GM21526 (cell line): ENCODE data around the gene PLEKHG4B.
"Not testable (repeated sequence)": the region's sequence is repeated elsewhere in the genome, so short reads cannot be mapped to it uniquely, and the experiment has no call there.

Source experiments
- ATAC-seq: cut with Tn5 transposase; IDR thresholded peaks from one replicate; pipeline ENCODE4 v1.9.1; 2021; ENCODE audit warnings: moderate library complexity; ENCODE audit not compliant: unreplicated experiment, low FRiP score

The PLEKHG4B gene

DNA sequence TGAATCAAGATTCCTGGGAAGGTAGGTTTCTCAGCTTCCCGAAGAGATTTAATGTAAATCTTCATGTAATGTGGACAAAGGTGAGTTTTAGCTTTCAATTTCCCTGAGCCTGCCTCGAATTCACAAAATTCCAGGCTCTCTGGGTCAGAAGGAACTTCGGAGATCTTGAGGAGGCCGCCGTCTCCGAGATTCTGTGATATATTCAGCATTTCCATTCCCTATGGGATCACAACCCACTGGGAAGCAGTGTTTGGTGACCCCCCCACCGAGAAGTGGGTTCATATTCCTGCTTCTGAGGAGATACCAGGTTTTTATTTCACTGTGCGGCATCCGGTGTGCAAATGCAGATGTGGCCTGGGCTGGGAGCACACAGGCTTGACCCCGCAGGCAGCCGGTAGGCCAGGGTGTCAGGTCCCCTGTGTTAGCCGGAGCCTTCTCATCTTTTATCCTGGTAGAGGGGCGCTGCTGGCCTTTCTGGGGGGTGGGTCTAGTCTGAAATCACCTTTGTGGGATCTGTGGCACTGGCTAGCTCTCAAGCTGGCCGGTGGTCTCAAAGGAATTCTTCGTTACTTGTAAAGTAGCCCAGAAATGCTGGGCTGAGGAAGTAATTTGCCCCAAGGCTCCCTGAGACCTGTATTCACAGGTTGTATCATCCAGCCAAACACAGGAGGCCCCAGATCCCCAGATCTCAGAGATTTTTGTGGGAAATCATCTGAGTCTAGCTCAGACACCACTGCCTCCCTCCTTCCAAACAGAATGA is 1.4 kb downstream of the PLEKHG4B start:
- no peak for ATAC-seq

GRCh38 chr5:94113-94892 is 2.3 kb downstream of the PLEKHG4B start:
- no peak for ATAC-seq

DNA sequence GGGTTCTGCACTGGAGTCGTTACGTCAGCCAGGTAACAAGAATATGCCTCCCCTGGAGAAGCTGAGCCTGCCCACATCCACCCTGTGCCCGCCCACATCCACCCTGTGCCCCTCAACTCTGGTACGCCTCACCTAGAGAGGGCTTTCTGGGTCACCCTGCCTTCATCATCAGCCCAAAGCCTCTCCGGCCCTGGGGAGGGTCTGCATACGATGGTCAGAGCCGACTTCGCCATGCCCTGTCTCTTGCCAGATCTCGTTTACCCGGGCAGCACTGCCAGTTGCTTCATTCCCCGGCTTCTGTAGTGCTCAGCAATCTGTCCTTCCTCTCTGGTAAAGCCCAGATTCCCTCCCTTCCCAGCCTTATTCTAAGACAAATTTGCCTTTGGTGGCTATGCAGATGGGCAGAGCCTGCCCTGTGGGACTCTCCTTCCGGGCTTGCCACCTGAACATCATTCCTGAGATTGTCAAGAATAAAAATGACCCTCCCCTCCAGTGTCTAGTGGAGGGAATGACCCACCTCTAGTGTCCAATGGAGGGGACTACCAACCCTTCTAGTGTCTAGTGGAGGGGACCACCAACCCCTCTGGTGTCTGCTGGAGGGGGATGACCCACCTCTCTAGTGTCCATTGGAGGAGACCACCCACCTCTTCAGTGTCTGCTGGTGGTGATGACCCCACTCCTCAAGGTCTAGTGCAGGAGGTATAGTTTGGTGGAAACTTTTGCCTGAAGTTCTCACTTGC is 3.4 kb downstream of the PLEKHG4B start:
- ATAC-seq: no peak

- ATAC-seq: no peak
Measured at GRCh38 chr5:96976-97660, 5.2 kb downstream of the PLEKHG4B start.

DNA sequence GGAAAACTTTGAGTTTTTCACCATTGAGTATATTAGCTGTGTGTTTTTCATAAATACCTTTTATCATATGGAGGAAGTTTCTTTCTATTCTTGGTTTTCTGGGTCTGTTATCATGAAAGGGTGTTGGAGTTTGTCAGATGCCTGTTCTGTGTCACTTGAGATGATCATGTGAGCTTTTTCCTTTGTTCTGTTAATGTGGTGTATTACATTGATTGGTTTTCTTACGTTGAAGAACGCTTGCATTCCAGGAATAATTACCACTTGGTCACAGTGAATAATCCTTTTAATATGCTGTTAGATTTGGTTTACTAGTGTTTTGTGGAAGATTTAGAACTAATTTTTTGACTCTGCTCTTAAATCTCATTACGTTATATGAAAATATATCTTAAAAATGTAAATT is 7.8 kb downstream of the PLEKHG4B start:
- ATAC-seq: no peak

DNA sequence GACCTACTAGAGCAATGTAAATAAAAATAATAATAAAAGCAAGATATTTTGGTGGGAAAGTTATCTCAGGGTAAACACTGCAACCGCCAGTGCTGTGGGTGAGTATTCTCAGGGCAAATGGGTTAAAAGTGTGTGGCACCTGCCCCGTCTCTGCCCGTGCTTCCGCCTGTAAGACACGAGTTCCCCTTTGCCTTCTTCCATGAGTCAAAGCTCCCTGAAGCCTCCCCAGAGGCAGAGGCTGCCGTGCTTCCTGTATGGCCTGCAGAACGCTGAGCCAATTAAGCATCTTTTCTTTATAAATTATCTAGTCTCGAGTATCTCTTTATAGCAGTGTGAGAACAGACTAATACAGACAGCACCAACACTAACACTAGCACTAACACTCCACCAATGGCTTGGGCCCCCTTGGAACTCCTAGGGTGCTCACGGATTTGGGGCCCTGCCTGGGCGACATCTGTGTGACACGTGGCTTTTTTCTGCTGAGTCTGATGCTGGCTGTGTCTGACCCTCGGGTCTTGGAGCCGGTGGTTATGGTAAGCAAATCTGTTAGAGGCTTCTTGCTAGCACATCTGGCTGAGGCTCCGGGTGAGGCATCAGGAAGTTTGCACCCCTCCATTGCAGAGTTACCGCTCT is 10.6 kb downstream of the PLEKHG4B start:
- ATAC-seq: no peak

- not testable (repeated sequence) for ATAC-seq
Measured at GRCh38 chr5:104106-104505, 12.1 kb downstream of the PLEKHG4B start.

GRCh38 chr5:104778-105296 is 12.9 kb downstream of the PLEKHG4B start:
- ATAC-seq: no peak

DNA sequence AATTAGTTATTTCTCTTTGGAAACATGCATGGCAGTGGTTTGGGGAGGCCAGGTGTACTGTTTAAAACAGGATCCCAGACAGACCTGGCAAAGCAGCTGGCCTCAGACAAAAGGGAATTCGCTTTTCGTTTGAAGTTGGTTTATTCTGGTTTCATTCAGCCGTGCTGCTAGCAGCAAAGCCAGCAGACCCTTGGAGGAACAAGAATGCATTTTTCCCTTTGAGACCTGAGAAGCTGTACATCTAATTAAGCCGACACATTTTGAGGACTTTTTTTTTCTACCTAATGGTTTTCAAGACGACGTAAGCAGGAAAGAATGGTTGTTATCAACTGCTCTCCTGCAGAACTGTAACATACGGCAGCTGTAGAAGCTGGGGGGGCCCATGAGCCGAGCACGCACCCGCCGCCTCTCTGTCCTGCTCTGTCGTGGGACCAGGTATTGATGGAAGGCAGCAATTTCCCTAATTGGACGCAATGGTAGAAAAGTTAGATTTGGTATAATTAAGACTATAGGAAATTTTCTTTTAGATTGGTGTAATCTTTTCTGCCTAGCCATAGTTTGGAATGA is 13.6 kb downstream of the PLEKHG4B start:
- ATAC-seq: no peak

DNA sequence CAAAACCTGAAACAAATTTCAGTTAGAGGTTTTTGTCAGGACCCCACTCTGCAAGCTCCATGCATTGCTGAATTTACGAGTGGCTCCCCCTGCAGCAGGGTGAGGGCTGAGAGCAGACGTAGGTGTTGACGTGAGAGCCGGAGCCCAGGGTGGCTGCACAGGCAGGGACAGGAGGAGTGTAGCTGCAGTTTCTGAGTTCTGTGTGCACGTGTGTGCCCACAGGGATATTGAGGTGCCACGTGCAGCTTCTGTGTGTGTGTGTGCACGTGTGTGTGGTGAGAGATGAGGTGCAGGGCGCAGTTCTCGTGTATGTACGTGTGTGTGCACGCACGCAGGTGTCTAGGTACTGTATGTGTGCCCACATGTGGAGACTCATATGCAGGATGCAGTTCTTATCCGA is 14.6 kb downstream of the PLEKHG4B start:
- no peak for ATAC-seq

DNA sequence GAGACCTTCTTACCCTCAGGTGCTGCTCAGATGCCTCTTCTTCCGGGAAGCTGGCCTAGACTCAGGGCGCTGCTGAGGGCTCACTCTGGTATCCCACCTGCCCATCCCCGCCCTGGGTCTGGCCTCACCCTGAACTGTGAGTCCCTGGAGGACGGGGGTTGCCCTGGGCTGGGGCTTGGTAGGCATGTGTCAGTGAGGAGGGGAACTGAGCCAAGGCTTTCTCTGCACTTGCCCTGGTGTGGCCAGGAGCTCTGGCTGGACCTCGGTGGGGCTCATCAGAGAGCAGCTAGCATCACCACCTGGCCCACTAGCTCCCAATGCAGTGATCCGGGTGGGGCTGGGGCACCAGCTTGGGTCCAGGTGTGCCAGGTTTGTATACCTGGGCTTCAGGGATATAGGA is 15.6 kb downstream of the PLEKHG4B start:
- no peak for ATAC-seq

DNA sequence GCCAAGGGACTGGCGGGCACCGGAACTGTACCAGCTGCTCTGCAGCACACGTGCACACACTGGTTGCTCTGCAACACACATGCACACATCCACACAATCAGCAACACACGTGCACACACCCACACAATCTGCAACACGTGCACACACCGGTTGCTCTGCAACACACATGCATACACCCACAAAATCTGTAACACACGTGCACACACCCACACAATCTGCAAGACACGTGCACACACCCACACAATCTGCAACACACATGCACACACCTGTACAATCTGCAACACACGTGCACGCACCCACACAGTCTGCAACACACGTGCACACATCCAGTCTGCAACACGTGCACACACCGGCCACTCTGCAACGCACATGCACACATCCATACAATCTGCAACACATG is 17.9 kb downstream of the PLEKHG4B start:
- no peak for ATAC-seq

DNA sequence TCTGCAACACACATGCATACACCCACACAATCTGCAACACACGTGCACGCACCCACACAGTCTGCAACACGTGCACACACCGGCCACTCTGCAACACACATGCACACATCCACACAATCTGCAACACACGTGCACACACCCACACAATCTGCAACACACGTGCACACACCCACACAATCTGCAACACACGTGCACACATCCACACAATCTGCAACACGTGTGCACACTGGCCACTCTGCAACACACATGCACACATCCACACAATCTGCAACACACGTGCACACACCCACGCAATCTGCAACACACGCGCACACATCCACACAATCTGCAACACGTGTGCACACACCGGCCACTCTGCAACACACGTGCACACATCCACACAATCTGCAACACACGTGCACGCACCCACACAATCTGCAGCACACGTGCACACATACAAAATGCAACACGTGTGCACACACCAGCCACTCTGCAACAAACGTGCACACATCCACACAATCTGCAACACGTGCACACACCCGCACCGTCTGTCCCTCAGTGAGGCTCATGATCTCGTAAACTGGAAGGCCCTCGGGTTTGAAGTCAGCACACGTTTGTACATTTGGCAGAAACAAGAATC is 18.4 kb downstream of the PLEKHG4B start:
- no peak for ATAC-seq

DNA sequence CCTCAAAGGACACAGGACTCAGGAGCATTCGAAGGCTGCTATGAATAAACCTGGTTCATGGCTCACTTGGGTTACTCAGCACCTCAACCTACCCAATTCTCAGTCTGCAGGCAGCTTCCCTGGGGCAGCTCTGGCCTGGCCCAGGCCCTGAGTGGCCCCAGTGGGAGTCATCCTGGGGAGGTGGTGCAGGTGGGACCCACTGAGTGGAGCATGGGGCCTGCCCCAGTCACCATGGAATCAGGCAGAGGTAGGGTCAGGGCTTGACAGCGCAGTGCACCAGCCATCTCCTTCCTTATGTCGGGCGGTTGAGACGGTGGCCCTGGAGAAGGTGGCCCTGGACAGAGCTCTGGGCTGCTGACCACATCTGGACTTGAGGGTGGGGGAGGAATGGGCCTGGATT is 19.2 kb downstream of the PLEKHG4B start:
- no peak for ATAC-seq

DNA sequence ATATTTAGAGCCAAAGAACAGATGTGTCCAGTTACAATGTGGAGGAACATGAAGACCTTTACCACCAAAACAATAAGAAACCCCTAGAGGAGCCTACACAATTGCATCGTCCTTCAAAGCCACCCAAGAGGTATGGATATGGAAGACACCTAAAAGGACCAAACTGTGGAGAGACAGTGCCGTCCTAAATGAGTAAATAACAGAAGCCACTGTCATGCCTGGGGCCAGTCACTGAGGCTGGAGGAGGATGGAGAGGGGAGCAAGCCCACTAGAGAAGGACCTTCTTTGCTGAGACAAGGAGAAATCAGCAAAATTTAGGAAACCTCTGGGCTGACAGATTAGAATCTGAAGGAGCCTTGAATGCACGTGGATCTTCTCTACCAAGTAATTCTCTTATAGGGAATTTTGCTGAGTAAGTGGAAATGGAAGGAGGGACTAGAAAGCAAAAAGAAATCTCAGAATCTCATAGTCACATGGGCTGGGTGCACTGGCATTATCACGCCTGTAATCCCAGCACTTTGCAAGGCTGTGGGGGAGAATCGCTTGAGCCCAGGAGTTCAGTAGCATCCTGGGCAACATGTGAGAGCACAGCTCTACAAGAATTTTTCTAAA is 27.6 kb downstream of the PLEKHG4B start:
- ATAC-seq: no peak

DNA sequence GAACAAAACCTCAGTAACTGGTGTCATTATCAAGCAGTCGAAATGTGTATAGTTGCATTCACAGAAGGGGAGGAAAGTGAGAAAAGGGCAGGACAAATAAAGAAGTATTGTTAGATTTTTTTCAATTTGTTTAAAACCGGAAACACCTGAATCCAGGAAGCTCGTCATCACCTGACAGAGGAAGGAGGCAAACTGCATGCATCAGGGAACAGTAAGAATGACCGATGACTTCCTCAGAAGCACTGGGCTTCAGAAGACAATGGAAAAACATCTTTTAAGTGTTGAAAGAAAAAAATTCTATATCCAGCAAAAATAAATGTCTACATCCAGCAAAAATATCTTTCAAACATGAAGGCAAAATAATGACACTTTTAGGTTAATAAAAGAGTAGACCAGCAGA is 29.5 kb downstream of the PLEKHG4B start:
- no peak for ATAC-seq

DNA sequence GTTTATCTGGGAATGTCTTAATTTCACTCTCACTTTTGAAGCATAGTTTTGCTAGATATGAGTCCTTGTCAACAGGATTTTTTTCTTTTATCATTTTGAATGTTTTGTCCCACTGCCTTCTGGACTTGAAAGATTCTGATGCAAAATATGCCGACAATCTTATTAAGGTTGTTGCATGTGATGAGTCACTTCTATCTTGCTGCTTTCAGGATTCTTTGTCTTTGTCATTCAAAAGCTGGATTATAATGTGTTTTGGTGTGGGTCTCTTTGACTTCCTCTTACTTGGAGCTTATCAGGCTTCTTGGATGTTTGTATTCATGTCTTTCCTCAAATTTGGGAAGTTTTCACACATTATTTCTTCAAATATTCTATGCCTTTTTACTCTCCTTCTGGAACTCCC is 33.8 kb downstream of the PLEKHG4B start:
- ATAC-seq: no peak

- ATAC-seq: no peak
Measured at GRCh38 chr5:126806-127205, 34.8 kb downstream of the PLEKHG4B start.

DNA sequence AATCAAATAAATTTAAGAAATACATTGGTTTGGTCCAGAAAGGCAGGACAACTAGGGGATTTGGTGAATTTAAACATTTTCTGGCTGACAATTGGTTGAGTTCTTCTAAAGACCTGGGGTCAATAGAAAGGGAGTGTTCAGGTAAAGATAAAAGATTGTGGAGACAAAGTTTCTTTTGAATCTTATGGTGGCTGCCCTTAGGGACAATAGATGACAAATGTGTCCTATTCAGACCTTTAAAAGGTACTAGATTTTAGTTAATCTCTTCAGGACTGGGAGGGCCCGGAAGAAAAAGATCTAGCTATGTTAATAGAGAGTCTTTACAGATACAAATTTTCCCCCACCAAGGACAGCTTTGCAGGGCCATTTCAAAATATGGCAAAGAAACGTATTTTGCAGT is 35.9 kb downstream of the PLEKHG4B start:
- no peak for ATAC-seq
